OCI-LY7 (cell line): ENCODE data around the gene PGRMC1. TPM values are rescaled to one million over a fixed set of nuclear protein-coding genes. Genes with fewer than 3 reads are reported as not detected.
"Not testable (repeated sequence)": the region's sequence is repeated elsewhere in the genome, so short reads cannot be mapped to it uniquely, and the experiment has no call there.

ENCODE experiments used
- BruUV-seq: library from RNA; stranded (reverse); fragments of 400-500 nt; replicated peaks from 2 replicates; lab custom pipeline; 2021; lab: Mats Ljungman, UMichigan
- CTCF ChIA-PET: fragments of 300-600 bp; sonication (Branson Sonifier 250); formaldehyde crosslinking; loops from one replicate; lab custom pipeline; 2022; ENCODE audit warnings: antibody characterized with exemption; ENCODE audit not compliant: unreplicated experiment; lab: Charles Lee
- POLR2A ChIA-PET: fragments of 300-600 bp; sonication (Branson Sonifier 250); formaldehyde crosslinking; loops from one replicate; lab custom pipeline; 2022; ENCODE audit warnings: antibody characterized with exemption; lab: Charles Lee
- DNase-seq: peaks from one replicate; pipeline ENCODE4 v3.0.0-alpha.2; 2015; ENCODE audit warnings: low spot score
- H2AFZ ChIP-seq: fragments of 200-600 bp; sonication (generic), shearing (Covaris generic); 2 replicates; pipeline ENCODE4 v1.6.1; 2014; ENCODE audit warnings: mild to moderate bottlenecking, antibody characterized with exemption, low read length, moderate library complexity
- H3K27ac ChIP-seq: fragments of 200-600 bp; sonication (generic); 2 replicates; pipeline ENCODE4 v1.5.1; 2014; ENCODE audit warnings: mixed run types, low read depth, mild to moderate bottlenecking, moderate library complexity, low read length, inconsistent platforms; ENCODE audit not compliant: poor library complexity, severe bottlenecking
- H3K36me3 ChIP-seq: fragments of 200-600 bp; sonication (generic); 2 replicates; pipeline ENCODE4 v1.6.1; 2014; ENCODE audit warnings: mild to moderate bottlenecking, antibody characterized with exemption, low read length, moderate library complexity, mixed read lengths; ENCODE audit not compliant: insufficient read depth
- H3K4me1 ChIP-seq: fragments of 200-600 bp; sonication (generic); 2 replicates; pipeline ENCODE4 v1.5.1; 2014; ENCODE audit warnings: mild to moderate bottlenecking, low read length; ENCODE audit not compliant: insufficient read depth, poor library complexity, severe bottlenecking
- H3K4me2 ChIP-seq: fragments of 200-600 bp; sonication (generic); 2 replicates; pipeline ENCODE4 v1.6.1; 2014; ENCODE audit warnings: mild to moderate bottlenecking, low read length
- H3K4me3 ChIP-seq: fragments of 200-600 bp; sonication (generic); 2 replicates; pipeline ENCODE4 v1.5.1; 2014; ENCODE audit warnings: mild to moderate bottlenecking, low read depth, low read length; ENCODE audit not compliant: poor library complexity, severe bottlenecking
- H3K79me2 ChIP-seq: fragments of 200-600 bp; sonication (generic); 2 replicates; pipeline ENCODE4 v1.6.1; 2016; ENCODE audit warnings: low read depth, mild to moderate bottlenecking, low read length, moderate library complexity, mixed read lengths; ENCODE audit not compliant: insufficient read depth
- H3K9me2 ChIP-seq: fragments of 200-600 bp; sonication (generic); 2 replicates; pipeline ENCODE4 v1.6.1; 2016; ENCODE audit warnings: mild to moderate bottlenecking, low read length, mixed read lengths; ENCODE audit not compliant: insufficient read depth
- H3K9me3 ChIP-seq: fragments of 200-600 bp; sonication (generic); 2 replicates; pipeline ENCODE4 v1.6.1; 2014; ENCODE audit warnings: mild to moderate bottlenecking, mixed run types, low read length, mixed read lengths
- H4K20me1 ChIP-seq: fragments of 200-600 bp; sonication (generic); 2 replicates; pipeline ENCODE4 v1.6.1; 2014; ENCODE audit warnings: mild to moderate bottlenecking, antibody characterized with exemption, low read length, moderate library complexity, mixed read lengths; ENCODE audit not compliant: insufficient read depth
- CTCF ChIP-seq: fragments of 200-600 bp; sonication (generic); conservative IDR thresholded peaks from 2 replicates; pipeline ENCODE4 v1.5.1; 2014; ENCODE audit warnings: mild to moderate bottlenecking, antibody characterized with exemption, low read length, moderate library complexity, mixed read lengths
- EZH2phosphoT487 ChIP-seq: fragments of 200-600 bp; sonication (generic); IDR thresholded peaks from 2 replicates; pipeline ENCODE4 v1.6.1; 2018; ENCODE audit warnings: low read depth, borderline replicate concordance, mild to moderate bottlenecking, mixed run types, antibody characterized with exemption, low read length, moderate library complexity, mixed read lengths
- intact Hi-C: fragments of 100-400 bp; cut with micrococcal nuclease; formaldehyde crosslinking; loops from one replicate; pipeline ENCODE4 v1.10.0; 2022; ENCODE audit not compliant: unreplicated experiment
- total RNA-seq, 2 experiments: library from RNA; depleted of rRNA in 1 of 2; stranded (reverse); fragments of >200 nt in 1 of 2; shearing (Covaris generic) in 1 of 2; gene quantifications; 2 replicates each; pipeline ENCODE4 v1.2.3, GENCODE V29; 2014 to 2022

The PGRMC1 gene
- total RNA-seq, 2 experiments from 2014 or later = 22.9 to 23.9 TPM

GRCh38 chrX:119290476-119290875, 54.4 kb downstream of the PGRMC1 start:
- TF ChIP-seq EZH2phosphoT487 (no peak), CTCF (no peak)
- Histone ChIP-seq H3K4me2 (no peak overlapping the region), H3K9me2 (no peaks in the 10 kb centered on the region), H3K27ac (no peak overlapping the region), H3K9me3 (no peaks in the 10 kb centered on the region), H3K79me2 (no peaks in the 10 kb centered on the region), H4K20me1 (no peaks in the 10 kb centered on the region), H2AFZ (no peak overlapping the region), H3K36me3 (no peaks in the 10 kb centered on the region), H3K4me3 (no peak overlapping the region), H3K4me1 (no peaks in the 10 kb centered on the region)
- POLR2A ChIA-PET = no interaction called here
- intact Hi-C loops = no loop called here
- no TSS peak for BruUV-seq
- no peak for DNase-seq
- CTCF ChIA-PET = no interaction called here

- H3K27ac ChIP-seq, CTCF ChIA-PET, H3K4me3 ChIP-seq, intact Hi-C loops, H3K9me2 ChIP-seq, DNase-seq, BruUV-seq, H3K79me2 ChIP-seq, H3K4me2 ChIP-seq, POLR2A ChIA-PET, H3K36me3 ChIP-seq, H4K20me1 ChIP-seq, H3K9me3 ChIP-seq, H2AFZ ChIP-seq, H3K4me1 ChIP-seq: not testable (repeated sequence)
Measured at GRCh38 chrX:119291246-119291645, 55.2 kb downstream of the PGRMC1 start.

- Histone ChIP-seq H3K27ac (no peak overlapping the region), H3K79me2 (no peaks in the 10 kb centered on the region), H3K9me3 (no peaks in the 10 kb centered on the region), H2AFZ (no peak overlapping the region), H3K4me2 (no peak overlapping the region), H3K9me2 (no peaks in the 10 kb centered on the region), H3K4me3 (no peak overlapping the region), H3K4me1 (no peaks in the 10 kb centered on the region), H3K36me3 (no peaks in the 10 kb centered on the region), H4K20me1 (no peaks in the 10 kb centered on the region)
- intact Hi-C loops = no loop called here
- DNase-seq = no peak
- no TSS peak for BruUV-seq
- TF ChIP-seq CTCF (0 out of 2 replicates have a peak, but pooled peaks have one; percentile 18), EZH2phosphoT487 (no peak)
- POLR2A ChIA-PET = no interaction called here
- CTCF ChIA-PET = no interaction called here
Measured at GRCh38 chrX:119292445-119292844, 56.4 kb downstream of the PGRMC1 start.

Other genes with a start within 250 kb of the PGRMC1 start
- gene CT47C1, start 163.3 kb upstream of the PGRMC1 start, total RNA-seq (2014; rRNA removed; shearing (Covaris generic)) = not detected in 2 replicates
- not detected in 2 replicates for gene CT47C1, start 163.3 kb upstream of the PGRMC1 start, total RNA-seq (2022)
- not detected in 2 replicates for gene KIAA1210, start 108.5 kb upstream of the PGRMC1 start, total RNA-seq (2014; rRNA removed; shearing (Covaris generic))
- gene KIAA1210, start 108.5 kb upstream of the PGRMC1 start, total RNA-seq (2022) = not detected in 2 replicates
- gene SLC25A43, start 163.1 kb downstream of the PGRMC1 start, total RNA-seq (2014; rRNA removed; shearing (Covaris generic)) = 10.6 and 13.7 TPM in 2 replicates
- 14.3 and 15.6 TPM in 2 replicates for gene SLC25A43, start 163.1 kb downstream of the PGRMC1 start, total RNA-seq (2022)
- 203 and 231 TPM in 2 replicates for gene SLC25A5, start 232.2 kb downstream of the PGRMC1 start, total RNA-seq (2014; rRNA removed; shearing (Covaris generic))
- 525 and 531 TPM in 2 replicates for gene SLC25A5, start 232.2 kb downstream of the PGRMC1 start, total RNA-seq (2022)